Erythroblast (primary cell): ENCODE measurements around the gene CELF4.
A peak's percentile ranks its signal among the peaks of the same experiment; 100 is the strongest.

Source experiments
- DNase-seq, 2 experiments: peaks; one replicate each; lab custom pipeline; 2025; lab: John Stamatoyannopoulos, UW
- GATA1 ChIP-seq: IDR thresholded peaks from 2 replicates; pipeline ENCODE4 v1.6.1; 2011; ENCODE audit warnings: low read depth, mild to moderate bottlenecking, control low read depth, low read length, moderate library complexity
- POLR2A ChIP-seq: IDR thresholded peaks from 2 replicates; pipeline ENCODE4 v1.6.1; 2011; ENCODE audit warnings: mild to moderate bottlenecking, low read length

CELF4 gene

DNA sequence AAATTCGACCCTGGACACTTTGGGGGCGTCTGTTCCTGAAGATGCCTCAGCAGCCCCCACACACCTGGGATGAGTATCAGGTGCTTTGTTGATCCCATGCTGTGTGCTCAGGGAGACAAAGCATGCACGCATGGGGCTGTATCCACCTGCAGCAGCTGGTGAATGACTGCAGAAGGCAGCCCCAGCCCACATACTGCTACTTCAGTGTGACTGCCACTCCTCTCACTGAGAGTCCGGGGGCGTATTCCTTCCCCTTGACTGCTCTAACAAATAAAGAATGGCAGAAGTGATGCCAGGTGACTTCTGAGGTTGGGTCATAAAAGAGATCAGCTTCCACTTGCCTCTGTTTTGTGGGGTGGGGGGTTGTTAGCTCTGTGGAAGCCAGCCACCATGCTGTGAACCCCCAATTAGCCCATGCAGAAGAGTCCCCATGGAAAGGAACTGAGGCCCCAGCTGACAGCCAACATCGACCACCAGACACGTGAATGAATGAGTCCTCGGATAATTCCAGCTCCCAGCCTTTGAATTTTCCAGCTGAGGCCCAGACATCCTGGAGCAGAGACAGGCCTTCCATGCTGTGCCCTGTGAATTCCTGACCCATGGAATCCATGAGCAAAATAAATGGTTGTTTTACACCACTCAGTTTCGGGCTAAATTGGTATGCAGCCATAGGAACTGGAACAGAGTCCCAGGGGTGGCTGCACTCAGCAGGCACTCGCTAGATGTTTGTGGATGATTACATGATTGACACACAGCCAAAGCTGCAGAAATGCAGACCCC lies 289.3 kb downstream of the CELF4 start:
- no peak for DNase-seq
- TF ChIP-seq POLR2A (no peak), GATA1 (no peak)

DNA sequence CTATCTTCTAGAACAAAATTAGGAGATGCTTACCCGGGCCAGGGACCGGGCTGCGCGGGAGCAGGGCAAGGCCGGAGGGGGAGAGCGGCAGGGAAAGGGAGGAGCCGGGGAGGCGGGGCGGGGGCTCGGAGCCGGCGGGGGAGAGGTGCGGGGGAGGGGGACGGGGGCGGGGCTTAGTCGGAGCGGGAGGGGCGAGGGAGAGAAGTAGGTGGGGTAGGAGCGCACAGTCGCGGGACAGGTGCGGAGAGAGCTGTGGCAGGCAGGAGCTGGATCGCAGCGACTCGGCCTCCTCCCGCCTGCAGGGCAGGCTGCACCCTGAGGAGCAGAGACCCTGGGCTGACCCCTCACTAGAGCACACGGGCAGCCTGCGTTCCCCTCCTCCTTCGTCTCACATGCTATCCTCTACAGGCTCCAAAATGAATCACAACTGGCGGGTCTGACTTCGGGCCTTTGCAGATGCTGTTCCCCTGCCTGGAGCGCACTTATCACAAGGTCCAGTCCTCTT lies 290.3 kb downstream of the CELF4 start:
- TF ChIP-seq GATA1, result no peak
- no peak for TF ChIP-seq POLR2A
- DNase-seq, result no peak

DNA sequence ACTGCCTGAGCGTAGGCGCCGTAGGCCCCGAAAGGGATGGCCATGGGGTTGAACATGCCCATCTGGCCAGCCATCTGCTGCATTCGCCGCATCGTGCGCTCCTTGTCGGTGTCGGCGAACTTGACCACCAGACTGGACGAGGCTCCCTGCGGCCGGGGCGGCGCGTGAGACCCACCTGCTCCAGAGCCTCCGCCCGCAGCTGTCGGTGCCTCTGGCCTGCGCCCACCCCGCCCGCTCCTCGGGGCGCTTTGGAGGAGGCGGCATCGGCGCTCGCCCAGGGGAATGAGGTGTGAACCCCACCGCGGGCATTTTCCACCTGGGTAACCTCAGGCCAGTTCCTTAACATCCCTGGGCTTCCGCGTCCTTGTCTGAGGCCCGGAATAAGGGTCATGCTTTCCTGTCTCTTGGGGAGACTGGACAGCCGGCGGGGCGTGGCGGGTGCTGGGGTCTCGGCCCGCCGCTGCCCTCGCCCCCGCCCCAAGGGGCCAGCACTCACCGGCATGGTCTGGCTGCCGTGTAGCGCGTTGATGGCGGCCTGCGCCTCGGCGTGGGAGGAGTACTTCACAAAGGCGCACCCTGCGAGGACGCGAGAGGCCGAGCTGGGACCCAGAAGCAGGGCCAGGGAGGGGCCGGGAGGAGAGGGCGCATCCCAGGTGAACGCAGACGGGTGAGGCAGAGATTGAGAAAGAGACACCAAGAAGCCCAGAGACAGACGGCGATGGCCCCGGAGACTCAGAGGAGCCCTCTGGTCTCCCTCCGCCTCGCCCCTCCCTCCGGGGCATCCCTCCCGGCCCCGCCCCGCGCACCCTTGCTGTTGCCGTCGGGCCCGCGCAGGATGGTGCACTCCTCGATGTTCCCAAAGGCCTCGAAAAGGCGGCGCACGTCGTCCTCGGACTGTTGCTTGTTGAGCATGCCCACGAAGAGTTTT lies 291.0 kb downstream of the CELF4 start:
- no peak for DNase-seq
- TF ChIP-seq GATA1 (no peak), POLR2A (no peak)

DNA sequence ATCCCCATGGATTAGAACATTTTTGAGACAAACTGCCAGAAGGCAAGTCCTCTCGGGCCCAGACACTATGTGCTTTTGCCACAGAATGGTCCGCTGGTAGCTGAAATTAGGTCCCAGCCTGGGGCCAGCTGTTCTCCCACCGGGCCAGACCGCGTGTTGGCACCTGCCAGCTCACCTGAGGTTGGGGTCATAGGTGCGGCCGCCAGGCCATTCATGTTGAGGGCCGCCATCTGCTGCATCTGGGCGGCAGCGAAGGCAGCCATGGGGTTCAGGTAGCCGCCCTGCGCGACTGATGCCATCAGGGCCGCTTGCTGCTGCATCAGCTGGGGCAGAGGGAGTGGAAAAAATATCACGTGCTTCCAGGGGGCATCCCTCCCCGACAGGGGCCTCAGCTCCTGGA lies 292.8 kb downstream of the CELF4 start:
- TF ChIP-seq GATA1 (no peak), POLR2A (no peak)
- DNase-seq, result no peak

DNA sequence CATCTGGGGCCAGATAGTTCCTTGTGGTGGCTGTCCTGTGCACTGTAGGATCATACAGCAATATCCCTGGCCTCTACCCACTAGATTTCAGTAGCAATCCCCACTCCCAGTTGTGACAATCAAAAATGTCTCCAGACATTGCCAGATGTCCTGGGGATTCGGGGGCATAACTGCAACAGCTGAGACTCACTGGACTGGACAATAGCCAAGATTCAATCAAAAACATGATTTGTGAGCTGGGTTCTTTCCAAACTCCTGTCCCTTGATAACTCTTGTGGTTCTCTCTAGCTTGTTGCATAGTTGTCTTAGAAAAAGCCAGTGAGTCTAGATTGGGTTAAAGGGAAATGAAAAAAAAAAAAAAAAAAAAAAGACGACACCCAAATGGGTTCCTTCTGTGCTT lies 293.4 kb downstream of the CELF4 start:
- no peak for DNase-seq
- TF ChIP-seq GATA1 (no peak), POLR2A (no peak)

DNA sequence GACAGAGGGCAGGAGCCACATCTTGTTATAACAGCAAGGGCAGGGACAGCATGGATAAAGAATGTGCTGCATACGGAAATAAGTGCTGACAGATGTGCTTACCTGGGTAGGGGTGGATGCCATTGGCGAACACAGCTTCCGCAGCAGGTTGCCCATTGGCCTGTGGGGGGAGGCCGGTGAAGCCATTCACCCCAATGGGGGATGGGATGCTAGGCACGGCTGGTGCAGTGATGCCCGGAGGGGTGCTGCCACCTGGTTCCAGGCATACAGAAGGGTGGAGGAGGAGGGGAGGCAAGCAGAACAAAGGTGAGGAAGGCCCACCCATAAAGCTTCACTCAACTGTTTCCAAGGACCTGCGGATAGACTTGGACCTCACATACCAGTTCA lies 294.9 kb downstream of the CELF4 start:
- TF ChIP-seq POLR2A (no peak), GATA1 (no peak)
- no peak for DNase-seq

DNA sequence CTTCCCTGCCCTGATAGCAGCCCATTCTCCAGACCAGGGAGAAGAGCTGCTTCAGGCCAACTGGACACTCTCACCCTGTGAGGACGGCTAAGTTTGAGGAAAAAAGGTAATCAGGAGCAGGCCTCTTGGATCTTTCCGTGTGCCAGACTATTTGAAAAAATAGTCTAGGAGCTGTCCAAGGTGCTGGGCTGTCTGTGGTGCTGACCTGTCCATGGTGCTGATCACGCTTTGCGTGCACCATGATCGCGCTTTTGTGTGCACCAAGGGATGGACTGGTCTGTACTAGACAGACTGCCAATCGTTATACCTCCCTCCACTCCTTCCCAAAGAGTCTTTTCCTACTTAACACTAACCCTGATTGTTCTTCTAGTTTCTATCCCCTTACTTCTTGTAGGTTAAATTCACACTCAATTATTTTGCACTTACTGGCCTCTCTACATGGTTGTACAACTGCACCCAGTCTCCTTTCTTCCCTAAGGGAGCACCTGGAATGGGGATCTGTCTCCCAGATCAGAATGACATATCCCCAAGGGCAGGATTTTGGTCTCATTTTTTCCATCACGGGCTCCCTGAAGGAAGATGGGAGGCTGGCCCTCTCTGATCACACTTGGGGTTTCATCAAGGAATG lies 295.4 kb downstream of the CELF4 start:
- TF ChIP-seq GATA1, result no peak
- no peak for TF ChIP-seq POLR2A
- DNase-seq, result peak; percentile 64 to 75

DNA sequence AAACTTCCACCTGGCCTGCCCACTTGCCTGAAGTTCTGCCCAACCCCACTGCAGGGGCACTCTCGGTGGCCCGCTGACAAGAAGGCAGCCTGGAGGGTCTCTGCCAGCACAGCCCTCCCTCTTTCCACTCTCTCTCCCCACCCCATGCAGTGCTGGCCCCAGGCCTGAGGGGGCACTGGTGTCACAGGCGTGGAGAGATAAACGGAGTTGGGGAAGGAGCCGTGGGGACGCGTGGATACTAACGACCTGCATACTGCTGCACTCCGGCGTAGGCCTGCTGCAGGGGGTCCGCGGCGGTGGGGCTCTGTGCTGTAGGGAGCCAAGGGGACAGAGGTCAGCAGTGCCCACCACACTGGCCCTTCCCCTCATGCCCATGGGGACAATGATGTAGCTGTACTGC lies 299.3 kb downstream of the CELF4 start:
- TF ChIP-seq GATA1, result no peak
- DNase-seq, result no peak

DNA sequence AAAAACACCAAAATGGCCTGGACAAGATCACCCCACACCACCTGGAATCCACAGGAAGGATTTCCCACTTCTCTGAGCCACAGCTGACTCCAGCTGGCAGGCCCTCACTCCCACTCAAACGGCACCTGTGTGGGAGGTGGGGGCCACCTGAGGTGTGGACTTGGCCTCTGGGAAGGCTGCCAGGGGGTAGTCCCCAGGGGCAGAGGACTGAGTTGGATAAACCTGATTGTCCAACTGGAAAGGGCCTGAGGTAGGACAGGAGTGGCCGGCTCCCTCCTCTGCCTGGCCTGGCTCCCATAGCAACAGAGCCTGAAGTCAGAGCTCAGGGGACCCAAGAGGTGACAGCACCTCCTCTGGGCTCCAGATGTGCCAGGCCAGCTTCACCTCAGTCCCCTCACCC lies 300.2 kb downstream of the CELF4 start:
- TF ChIP-seq POLR2A (no peak), GATA1 (no peak)
- no peak for DNase-seq

DNA sequence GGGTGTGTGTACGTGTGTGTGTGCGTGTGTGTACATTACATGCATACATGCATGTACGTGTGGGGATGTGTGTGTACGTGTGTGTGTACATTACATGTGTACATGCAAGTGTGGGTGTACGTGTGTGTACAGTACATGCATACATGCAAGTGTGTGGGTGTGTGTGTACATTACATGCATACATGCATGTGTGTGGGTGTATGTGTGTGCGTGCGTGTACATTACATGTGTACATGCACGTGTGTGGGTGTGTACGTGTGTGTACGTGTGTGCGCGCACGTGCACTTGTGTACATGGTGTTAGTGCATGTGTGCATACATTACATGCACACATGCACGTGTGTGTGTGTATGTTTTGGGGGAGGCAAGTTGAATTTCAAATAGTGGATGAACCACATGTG lies 300.6 kb downstream of the CELF4 start:
- no peak for DNase-seq
- TF ChIP-seq POLR2A (no peak), GATA1 (no peak)

DNA sequence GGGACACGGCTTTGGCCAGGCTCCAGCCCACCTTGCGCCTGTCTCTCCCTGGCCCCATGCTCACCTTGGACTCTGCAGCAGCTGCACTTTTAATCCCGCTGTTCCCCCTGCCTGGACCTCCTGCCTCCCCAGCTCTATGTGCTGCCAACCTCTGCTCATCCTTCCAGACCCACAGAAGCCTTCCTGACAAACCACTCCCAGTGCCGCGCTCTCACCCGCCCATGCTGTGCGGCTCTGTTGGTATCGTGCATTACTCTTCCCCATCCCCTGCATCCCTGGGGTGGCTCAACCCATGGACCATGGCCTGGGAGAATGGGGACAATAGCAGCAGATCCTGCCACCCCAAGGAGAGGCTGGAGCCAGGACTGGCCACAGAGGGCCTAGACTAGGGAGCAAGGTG lies 303.6 kb downstream of the CELF4 start:
- TF ChIP-seq POLR2A (no peak), GATA1 (no peak)
- DNase-seq, result no peak

DNA sequence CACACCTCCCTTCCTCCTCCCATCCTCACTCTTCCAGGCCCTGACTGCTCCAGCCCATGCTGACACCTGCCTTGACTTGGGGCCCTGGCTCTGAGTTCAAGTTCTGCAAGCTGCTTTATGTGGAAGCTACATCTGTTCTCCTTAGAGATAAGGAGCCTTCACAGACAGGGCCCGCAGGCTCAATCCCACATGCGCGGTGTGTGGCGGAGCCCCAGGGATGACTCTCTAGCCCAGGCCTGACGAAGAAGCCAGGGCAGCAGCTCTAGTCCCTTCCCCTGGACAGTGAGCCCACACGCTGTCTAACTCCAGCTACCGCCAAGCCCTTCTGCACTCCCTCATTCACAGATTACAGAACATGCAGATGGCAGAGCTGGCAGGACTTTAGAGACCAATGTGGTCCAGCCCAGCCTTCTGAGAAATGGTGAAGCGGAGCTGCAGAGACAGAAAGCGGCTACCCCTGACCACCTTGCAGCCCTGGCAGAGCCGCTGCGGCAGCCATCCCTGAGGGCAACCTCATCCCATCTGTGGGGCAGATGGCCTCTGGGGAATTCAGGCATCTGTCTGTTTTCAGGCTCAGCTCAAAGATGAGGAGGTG lies 304.3 kb downstream of the CELF4 start:
- TF ChIP-seq POLR2A (no peak), GATA1 (no peak)
- DNase-seq, result no peak

DNA sequence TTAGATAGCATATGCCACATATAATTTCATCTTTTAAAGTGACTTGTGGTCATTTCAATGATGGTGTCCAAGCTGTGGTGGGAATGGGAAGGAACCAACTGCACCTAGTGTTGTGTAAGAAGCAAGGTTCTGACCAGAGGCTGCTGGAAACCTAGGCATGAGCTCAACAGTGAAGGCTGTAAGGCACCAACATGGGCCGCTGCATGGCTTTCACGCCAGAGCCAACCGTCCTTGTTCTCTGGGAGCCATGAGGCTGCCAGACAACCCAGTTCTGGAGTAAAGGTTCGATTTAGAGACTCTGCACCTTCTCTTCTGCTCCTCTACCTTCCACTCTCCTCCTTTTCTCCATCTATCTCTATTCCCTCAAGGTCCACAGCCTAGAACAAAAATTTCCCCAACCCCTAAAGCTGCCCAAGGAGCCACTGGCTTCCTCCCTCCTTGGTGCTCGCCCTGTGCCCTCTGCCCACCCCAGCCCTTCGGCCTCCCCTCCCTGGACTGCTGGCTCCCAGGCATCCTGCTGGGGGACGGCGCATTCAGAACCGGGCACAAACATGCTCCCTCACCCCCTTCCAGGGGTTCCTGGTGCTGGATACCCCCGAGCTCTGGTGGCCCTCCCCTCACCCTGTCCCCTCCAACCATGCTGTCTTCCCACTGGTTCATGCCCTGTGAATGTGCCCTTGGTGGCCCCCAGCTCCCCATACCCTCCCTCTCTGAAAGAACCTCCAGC lies 305.1 kb downstream of the CELF4 start:
- TF ChIP-seq GATA1, result no peak
- TF ChIP-seq POLR2A, result no peak
- no peak for DNase-seq
